ENCODE results near the gene RTEL1.
"Not testable (repeated sequence)": the region's sequence is repeated elsewhere in the genome, so short reads cannot be mapped to it uniquely, and the experiment has no call there.

The RTEL1 gene

DNA sequence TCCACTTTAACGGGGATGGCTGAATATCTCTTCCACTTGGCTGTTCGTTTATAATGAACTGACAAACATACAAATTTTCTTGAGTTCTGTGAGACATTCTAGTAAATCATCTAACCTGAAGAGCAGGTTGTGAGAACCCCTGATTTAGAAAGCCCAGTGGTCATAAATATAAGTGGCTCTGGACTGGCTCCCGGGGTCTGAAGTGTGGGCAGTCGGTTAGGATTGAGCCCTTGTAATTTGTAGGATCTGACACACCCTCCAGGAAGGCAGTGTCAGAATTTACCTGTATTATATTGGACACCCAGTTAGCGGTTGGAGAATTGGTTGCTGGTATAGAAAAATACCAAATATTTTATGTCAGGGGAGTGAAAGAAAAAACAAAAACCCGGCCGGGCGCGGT, 24.4 kb upstream of the RTEL1 start:
- no peak for DNase-seq (ENCODE audit: low read depth)
- H3K4me3 ChIP-seq (ENCODE audit: low read depth, low read length), result no peak overlapping the region
- no peak for TF ChIP-seq CTCF (conservative IDR thresholded peaks at IDR 0.05; ENCODE audit: low read depth, low read length)

DNA sequence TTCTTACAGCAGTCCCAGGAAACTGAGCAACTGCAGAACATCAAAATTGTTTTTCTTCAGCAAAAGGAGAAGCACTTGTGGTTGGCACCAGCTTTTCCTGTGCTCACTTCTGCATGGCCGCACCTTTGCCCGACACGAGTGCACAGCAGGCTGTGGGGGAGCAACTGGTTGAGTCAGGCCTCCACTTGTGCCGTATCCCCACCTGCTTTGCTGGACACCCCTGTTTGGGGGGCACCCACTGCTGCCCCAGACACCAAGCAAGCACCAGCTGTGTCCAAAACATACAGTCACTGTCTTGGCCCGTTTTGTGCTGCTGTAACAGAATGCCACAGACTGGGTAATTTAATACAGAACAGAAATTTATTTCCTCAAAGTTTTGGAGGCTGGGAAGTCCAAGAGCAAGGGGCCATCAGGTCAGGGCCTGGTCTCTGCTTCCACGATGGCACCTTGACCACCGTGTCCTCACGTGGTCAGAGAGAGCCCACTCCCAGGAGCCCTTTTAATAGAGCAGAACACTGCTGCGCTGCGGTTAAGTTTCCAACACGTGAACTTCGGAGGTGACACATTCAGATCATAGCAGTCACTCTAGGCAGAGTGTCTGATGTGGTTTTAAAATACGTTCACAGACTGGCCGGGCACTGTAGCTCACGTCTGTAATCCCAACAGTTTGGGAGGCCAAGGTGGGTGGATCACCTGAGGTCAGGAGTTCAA, 22.5 kb upstream of the RTEL1 start:
- no peak overlapping the region for H3K4me3 ChIP-seq (ENCODE audit: low read depth, low read length)
- TF ChIP-seq CTCF (conservative IDR thresholded peaks at IDR 0.05; ENCODE audit: low read depth, low read length), result no peak
- no peak for DNase-seq (ENCODE audit: low read depth)

DNA sequence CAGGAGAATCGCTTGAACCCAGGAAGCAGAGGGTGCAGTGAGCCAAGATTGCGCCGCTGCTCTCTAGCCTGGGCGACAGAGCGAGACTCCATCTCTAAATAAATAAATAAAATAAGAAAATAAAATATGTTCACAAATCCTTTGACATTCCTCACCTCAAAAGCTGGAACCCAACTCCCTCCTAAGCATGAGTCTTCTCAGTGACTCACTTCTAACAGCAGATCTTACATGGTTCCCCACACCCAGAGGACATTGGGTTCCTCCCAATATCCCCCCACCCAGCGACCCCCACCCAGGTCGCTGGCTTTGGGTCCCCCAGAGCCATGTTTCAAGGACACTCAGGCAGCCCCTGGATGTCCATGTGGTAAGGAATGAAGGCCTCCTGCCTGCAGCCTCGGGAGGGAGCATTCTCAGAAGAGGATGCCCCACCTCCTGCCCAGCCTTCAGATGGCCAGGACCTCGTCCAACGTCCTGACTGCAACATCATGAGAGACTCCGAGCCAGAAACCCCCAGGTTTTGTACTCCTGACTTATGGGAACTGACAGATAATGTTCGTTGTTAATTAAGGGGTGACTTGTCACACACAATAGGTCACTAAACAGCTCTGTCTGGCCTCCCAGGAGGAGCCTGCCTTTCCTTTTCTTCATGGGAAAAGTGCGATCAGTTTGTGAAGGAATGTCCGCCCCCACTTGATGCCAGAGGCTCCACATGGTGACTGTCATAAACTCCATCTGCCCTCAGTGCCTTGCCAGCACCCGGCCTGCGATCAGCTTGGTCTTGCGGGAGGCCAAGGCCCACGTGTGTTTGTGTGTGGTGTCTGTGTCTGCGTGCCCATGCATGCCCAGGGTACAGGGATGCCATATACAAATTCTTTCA, 21.1 kb upstream of the RTEL1 start:
- no peak for DNase-seq (ENCODE audit: low read depth)
- TF ChIP-seq CTCF (conservative IDR thresholded peaks at IDR 0.05; ENCODE audit: low read depth, low read length), result no peak
- H3K4me3 ChIP-seq (ENCODE audit: low read depth, low read length), result no peak overlapping the region

DNA sequence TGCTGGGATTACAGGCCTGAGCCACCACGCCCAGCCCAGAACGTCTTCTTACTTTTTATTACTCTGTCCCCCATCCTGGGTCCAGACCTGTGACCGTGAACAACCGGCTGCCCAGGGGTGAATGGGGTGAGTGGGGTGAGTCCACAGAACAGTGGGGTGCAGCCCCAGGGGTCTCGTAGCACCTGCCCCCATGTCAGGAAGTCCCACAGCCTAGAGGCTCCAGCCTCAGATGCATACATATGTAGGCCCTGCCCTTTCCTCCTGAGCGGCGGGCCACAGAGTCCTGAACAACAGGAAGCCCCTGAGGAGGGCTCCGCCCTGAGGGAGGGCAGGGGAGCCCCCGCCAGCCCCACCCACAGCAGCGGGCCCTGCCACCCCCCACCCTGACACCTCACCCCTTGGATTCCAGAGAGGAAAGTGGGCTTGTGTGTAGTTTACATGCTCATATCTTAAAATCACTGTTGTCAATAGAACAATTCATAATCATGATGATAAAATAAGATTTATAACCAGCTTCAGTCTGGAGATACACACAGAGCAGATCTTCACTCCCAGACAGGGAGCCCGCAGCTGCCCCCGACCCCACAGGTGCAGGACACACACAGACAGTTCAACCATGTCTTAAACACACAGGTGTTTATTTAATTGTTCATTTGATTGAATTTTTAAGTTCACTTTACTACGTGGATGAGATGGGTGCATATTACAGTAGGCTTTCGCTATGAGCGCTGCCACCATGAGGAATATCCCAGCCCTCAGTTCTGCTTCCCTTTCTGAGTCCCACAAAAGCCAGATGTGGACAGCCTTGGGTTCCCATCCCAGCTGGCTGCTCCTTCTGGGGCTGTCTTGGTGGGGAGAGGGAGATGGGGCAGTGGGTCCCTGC, 18.8 kb upstream of the RTEL1 start:
- no peak for DNase-seq (ENCODE audit: low read depth)
- no peak overlapping the region for H3K4me3 ChIP-seq (ENCODE audit: low read depth, low read length)

DNA sequence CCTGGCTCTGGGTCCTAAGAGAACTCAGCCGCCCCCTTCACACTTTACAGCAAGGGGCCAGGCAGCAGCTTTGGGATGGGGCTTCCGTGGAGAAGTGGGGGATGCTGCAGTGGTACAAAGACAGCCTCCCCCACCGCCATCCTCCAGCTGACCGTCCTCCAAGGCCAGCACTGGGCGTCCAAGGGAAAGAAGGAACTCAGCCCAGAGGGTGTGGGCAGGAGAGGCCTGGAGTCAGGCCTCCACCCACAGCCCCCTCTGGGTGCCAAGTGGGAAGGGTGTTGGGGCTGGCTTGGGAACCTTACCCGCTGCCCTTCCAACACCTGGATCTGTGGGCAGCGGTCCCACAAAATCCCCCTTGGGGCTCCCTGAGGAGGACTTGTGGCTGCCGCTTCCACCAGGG, 18.0 kb upstream of the RTEL1 start:
- DNase-seq (ENCODE audit: low read depth), result no peak
- H3K4me3 ChIP-seq (ENCODE audit: low read depth, low read length), result no peak overlapping the region
- no peak for TF ChIP-seq CTCF (conservative IDR thresholded peaks at IDR 0.05; ENCODE audit: low read depth, low read length)

More for the DNA sequence above, 18.8 kb upstream of the RTEL1 start:
- TF ChIP-seq CTCF (conservative IDR thresholded peaks at IDR 0.05; ENCODE audit: low read depth, low read length), result no peak

DNA sequence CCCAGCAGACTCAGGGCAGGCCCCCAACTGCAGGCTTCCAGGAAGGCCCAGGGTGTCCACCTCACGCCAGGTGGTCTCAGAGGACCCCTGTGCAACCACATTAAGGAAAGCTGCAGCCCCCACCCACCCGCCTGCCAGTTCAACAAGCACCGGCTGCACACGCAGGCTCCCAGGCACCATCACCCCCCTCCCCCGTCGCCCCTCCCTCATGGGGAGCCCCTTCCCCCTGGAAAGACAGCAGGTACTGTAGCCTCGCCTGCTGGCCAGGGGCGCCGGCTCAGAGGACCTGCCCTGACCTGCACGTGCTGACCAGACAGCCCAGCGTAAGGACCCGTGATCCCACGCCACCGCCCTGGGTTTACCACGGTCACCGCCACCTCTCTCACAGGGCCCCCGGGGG, 17.4 kb upstream of the RTEL1 start:
- DNase-seq (ENCODE audit: low read depth); H3K4me3 ChIP-seq (ENCODE audit: low read depth, low read length): not testable (repeated sequence)

All from choroid plexus epithelial cell (primary cell).